GM21526 (cell line): ENCODE data around the gene PARP9.
A peak's percentile ranks its signal among the peaks of the same experiment; 100 is the strongest.

ENCODE experiments used
- ATAC-seq: cut with Tn5 transposase; IDR thresholded peaks from one replicate; pipeline ENCODE4 v1.9.1; 2021; ENCODE audit warnings: moderate library complexity; ENCODE audit not compliant: unreplicated experiment, low FRiP score

Gene PARP9

DNA sequence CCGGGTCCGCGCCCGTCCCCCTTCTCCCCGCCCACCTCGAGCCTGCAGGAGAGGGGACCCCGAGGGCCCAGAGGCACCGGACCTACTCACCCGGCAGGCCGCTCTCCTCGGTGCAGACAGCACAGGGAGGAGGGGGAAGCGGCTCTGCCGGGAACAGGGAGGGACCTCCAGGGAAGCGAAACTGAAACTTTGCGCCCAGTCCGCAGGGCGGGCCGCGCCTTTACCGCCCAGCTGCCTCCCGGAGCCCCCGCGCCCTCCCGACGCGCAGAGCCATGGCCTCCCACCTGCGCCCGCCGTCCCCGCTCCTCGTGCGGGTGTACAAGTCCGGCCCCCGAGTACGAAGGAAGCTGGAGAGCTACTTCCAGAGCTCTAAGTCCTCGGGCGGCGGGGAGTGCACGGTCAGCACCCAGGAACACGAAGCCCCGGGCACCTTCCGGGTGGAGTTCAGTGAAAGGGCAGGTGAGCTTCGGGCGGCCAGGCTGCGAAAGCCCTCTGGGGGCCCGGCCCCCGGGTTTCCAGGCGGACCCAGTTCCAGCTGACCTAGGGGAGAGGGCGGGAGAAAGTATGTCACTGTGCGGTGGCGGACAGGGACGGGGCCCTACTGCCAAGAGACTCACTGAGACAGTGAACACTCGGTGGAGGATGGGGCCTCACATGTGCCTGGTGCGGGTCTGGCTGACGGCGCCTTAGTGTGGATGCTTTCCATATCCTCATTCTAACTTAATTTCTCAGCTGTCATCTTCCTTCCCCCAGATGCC, at the start of gene PARP9, which contains the start of gene DTX3L:
TSS of gene PARP9 (minus strand) at position 146 of the 758 bp plus-strand sequence. CDS start 4,680 bp downstream, outside the sequence.
TSS of gene DTX3L (plus strand) at position 184 of the 758 bp plus-strand sequence. CDS start at position 273, 89 bp downstream.
- peak; percentile 44 for ATAC-seq

DNA sequence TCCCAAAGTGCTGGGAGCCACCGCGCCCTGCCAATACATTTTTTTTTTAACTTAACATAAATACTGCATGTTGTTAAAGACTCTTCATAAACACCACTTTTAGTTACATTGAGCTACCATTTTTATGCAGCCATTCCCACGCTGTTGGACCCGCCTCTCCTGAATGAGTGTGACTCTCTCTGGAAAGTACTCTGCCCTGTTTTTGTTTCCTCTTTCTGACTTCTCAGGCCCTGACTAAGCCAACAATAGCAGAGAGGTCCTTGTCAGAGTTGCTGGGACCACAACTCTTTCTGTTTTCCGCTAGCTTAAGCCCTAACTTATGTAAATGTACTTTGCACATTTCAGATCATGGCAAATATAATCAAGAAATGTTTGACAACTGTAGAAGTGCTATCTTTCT, 48.6 kb upstream of the PARP9 start:
- no peak for ATAC-seq

DNA sequence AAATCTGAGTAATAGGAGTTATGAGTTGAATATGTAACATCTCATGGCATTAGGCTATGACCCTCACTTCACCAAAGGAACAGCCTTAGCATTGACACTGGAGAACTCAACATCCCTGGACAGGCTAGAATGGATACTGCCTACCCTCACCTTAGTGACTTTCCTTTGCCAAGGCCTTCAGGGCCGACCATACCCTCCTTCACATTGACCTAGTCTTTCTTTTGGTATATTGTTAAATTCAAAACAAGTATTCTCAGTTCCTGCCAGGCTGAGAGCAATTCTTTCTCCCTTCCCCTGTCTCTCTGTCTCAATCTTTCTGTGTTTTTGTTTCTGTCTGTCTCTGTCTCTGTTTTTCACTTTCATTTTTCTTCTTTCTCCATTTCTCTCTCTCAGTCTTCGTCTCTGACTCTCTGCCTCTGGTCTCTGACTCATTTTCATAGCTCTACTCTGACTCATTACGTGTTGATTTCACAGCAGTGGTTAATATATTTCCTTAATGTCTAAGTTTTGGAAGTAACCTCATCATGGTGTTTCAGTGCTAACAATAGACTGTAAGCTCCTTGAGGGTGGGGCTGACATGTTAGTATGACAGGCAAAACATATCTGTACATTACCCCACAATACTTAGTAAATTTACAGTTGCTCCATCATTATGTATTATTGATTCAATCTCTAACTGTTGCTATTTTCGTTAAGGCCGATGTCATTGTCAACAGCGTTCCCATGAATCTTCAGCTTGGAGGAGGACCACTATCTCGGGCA, 45.9 kb upstream of the PARP9 start:
- ATAC-seq: peak; percentile 94

DNA sequence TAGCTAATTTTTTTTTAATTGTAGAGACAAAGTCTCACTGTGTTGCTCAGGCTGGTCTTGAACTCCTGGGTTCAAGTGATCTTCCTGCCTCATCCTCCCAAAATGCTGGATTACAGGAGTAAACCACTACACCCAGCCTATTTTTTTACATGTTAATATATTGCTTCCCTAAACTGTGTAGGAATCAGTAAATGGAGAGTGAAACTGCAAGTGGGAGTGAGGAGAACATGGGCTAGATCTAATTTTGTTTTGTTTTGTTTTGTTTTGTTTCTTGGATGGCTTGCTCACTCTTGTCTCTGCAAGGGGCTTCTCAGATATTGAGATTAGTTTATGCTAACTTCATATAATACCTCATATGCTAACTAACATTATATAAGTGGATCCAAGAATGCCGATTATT, 44.8 kb upstream of the PARP9 start:
- ATAC-seq: no peak

DNA sequence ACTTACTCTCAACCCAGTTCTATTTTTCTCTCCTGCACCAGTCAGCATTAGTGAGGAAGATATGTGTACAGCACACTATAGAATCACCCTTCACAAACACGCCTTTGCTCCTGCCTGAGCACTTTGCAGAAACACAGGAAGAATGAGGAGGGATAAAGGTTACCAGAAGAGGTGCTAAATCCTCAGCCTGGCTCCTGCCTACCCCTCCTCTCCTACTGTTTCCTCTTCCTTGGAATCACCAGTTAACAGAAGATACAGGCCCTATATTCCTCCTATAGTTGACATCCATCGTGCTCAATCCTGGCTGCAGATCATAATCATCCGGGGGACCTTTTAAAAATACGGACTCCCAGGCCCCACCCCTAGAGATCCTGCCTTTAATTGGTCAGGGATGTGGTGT, 42.2 kb upstream of the PARP9 start:
- ATAC-seq: no peak

DNA sequence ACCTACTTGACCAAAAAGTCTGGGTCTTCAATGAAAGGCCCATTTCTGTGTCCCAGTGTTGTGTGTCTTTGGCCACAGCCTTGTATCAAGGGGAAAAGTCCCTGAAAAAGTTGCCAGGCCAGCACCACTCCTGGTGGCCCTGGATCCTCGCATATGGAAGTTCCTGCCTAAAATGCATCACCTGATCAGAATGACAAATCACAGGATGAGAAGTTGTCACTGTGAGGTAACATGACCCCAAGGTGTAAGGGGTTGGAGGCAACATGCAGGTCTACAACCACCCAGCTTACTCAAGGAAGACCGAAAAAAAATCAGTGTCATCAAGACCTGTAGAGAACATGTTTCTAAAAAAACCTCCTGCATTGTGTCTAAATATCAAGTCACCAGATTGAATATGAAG, 39.0 kb upstream of the PARP9 start:
- ATAC-seq: no peak

DNA sequence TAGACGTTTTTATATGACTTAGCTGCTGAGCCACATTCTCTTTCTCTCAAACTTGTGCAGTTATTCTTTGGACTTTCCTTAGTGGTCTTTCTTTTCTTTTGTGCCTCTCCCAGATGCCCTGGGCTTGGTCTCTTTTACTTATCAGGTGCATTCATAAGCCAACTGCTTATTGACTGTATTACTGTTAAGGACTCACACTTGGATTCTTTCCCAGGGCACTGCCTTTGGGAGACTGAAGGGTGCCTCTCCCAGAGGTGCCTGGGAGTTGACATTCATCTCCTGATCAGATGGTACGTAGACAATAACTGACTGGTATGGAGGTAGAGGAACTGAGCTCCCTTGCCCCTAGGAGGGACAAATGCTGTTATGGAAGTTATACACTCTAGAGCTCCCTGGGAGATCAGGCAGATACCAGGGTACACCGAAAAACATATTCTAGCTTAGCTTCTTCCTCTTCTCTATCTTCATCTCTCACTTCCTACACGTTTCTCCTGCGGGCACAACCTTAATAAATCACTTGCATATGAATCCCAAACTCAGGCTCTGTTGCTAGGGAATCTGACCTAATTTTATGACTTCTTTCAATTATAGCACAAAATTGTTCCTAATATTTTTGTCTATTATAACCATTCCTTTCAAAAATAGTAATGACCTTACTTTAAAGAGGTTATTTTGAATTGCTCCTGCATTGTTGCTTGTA, 38.1 kb upstream of the PARP9 start:
- ATAC-seq: no peak

DNA sequence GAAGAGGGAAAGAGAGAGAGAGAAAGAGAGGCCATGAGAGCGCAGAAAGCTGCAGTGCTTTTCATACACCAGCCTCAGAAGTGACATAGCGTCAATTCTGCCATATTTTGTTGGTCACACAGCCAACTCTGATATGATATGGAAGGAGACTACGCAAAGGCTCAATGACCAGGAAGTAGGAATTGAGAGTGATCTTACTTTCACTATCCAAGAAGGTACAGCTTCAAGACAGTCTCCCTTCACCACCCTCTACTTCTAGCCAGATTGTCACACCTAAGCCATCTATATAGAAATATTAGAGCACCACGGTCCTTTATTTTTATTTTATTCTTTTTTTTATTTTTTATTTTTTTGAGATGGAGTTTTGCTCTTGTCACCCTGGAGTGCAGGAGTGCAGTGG, 34.5 kb upstream of the PARP9 start:
- no peak for ATAC-seq

DNA sequence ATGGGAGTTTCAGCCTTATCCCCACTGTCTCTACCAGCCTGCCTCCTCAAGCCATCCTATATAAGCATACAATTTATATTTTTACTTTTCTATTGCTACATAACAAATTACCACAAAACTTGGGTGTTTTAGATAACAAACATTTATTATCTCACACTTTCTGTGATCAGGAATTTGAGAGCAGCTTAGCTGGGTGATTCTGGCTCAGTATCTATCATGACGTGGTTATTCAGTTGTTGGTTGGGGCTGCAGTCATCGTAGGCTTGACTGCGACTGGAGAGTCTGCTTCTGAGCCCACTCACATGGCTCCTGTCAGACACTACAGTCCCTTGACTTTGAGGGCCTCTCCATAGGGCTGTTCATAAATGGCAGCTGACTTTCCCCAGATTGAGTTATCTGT, 34.1 kb upstream of the PARP9 start:
- no peak for ATAC-seq

DNA sequence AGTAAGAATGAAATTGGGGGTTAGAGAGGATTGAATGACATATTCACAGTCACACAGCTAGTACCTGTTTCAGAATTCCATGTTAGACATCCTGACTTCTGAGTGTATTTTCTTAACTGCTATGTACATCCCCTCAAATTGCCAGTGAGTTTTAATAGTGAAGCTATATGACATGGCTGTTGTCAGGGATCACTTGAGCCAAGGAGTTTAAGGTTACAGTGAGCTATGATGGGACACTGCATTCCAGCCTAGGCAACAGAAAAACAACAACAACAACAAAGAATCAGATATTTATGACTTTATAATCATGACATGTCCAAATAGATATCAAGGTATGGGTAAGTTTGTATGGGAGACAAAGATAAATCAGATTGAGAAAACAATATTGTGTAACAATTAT, 29.9 kb upstream of the PARP9 start:
- ATAC-seq: no peak

DNA sequence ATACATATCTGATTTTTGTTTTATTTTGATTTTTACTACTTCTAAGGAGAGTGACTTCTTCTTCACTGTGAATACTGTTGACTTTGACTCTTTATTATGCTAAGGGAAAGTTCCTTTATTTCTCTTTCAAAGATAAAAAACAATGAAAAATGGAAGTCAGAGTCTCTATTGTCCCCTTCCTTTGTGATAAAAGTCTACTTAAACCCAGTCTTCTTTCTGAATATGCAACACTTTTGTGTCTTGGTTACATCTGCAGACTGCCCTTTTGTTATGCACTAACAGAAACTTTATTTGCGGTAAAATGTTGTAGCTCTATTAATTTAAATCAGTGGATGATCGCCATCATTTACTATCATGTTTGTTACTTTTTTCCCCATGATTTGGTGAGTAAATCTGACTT, 26.5 kb upstream of the PARP9 start:
- no peak for ATAC-seq

DNA sequence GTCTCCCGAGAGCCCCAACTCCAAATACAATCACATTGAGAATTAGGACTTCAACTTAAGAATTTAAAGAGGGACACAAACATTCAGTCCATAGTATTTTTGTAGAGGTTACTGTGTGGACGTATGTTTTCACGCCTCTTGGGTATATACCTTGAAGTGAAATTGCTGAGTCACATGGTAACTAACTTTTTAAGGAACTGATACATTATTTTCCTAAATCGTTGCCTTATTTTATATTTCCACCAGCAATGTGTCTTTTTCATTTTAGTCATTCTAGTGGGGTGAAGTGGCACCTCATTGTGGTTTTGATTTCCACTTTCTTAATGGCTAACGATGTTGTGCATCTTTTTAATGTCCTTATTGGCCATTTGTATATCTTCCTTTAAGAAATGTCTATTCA, 25.2 kb upstream of the PARP9 start:
- no peak for ATAC-seq

DNA sequence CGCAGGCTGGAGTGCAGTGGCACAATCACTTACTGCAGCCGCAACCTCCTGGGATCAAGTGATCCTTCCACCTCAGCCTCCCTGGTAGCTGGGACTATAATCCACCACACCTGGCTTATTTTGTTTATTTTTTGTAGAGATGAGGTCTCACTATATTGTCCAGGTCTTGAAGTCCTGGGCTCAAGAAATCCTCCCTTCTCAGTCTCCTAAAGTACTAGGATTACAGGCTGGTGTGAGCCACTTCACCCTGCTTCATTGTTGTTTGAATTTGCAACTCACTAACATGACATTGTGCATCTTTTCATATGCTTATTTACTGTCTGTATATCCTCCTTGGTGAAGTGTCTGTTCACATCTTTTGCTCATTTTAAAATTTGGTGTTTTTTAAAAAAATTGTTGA, 23.5 kb upstream of the PARP9 start:
- ATAC-seq: no peak

DNA sequence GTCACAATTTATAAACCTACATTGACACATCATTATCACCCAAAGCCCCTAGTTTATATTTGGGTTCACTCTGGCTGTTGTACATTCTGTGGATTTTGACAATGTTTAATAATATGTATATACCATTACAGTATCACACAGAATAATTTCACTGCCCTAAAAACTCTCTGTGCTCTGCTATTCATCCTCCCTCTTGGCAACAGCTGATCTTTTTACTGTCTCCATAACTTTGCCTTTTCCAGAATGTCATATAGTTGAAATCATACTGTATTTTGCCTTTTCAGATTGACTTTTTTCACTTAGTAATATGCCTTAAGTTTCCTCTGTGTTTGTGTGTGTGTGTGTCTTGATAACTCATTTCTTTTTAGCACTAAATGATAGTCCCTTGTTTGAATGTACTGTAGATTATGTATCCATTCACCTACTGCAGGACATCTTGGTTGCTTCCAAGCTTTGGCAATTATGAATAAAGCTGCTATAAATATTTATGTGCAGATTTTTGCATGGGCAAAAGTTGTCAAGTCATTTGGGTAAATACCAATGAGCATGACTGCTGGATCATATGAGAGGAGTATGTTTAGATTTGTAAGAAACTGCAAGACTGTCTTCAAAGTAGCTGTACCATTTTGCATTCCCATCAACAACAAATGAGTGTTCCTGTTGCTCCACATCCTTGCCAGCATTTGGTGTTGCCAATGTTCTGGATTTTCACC, 22.8 kb upstream of the PARP9 start:
- no peak for ATAC-seq

DNA sequence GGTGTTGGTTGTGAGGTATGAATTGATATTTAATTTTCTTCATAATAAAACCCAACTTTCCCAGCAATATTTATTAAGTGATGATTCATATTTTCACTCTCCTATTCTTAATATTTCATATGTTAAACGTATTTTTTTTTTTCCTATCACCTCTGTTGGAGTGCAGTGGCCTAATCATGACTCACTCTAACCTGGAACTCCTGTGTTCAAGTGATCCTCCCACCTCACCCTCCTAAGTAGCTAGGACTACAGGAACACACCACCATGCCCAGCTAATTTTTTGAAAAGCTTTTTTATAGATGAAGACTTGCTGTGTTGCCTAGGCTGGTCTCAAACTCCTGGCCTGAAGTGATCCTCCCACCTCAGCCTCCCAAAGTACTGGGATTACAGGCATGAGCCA, 22.0 kb upstream of the PARP9 start:
- ATAC-seq: no peak

DNA sequence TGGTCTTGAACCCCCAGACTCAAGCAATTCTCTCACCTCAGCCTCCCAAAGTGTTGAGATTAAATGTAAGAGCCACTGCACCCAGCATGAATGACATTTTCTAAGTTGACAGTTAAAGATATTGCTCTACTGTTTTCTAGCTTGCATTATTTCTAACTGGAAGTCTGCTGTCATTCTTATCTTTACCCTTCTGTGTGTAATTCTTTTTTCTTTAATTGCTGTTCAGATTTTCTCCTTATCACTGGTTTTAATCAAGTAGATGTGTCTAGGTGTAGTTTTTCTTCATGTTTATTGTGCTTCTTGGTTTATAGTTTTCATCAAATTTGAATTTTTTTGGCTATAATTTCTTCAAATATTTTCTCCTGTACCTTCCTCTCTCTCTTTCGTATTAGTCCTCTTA, 18.3 kb upstream of the PARP9 start:
- ATAC-seq: no peak

DNA sequence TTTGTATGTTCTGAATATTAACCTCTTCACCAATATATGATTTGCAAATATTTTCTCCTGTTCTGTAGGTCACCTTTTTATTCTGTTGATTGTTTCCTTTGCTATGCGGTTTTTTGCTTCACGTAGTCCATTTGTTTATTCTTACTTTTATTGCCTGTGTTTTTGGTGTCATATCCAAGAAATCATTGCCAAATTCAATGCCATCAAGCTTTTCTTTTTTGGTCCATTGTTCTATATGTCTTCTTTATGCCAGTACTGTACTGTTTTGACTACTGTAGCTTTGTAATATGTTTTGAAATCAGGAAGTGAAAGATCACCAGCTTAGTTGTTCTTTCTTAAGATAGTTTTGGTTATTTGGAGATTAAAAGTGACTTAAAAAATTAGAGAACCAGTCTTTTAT, 17.5 kb upstream of the PARP9 start:
- no peak for ATAC-seq

DNA sequence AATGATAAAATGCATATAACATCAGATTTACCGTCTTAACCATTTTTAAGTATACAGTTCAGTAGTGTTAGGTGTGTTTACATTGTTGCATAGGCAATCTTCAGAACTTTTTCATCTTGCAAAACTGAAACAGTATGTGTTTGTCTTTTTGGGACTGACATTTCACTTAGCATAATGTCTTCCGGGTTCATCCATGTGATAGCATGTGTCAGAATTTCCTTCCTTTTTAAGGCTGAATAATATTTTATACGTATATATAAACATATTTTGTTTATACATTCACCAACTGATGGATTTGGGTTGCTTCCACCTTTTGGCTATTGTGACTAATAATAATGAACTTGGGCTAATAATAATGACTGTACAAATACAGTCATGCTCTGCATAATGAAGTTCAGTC, 16.4 kb upstream of the PARP9 start:
- ATAC-seq: no peak

DNA sequence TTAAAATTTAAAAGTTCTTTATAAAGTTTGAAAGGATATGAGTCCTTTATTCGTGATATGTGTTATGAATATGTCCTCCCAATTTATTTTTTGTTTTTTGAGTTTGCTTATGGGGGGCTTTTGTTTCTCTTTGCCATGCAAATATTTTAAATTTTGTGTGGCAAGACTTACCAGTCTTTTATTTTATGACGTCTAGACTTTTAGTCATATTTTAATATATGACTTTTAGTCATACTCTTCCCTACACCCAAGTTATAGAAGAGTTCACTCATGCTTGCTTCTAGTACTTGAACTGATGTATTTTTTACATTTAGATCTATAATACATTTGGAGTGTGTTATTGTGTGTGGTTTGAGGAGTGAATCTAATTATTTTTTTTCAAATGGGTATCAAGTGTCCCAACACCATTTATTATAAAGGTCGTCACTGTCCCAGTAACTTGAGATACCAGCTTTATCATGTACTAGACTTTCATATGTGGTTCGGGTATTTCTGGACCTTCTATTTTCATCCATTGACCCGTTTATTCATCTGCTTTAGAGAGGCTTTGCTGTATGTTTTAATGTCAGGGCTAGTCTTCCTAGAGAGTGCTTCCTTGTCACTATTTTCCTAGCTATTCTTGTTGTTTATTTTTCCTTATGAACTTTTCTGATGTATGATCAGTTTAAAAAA, 14.1 kb upstream of the PARP9 start:
- ATAC-seq: no peak

DNA sequence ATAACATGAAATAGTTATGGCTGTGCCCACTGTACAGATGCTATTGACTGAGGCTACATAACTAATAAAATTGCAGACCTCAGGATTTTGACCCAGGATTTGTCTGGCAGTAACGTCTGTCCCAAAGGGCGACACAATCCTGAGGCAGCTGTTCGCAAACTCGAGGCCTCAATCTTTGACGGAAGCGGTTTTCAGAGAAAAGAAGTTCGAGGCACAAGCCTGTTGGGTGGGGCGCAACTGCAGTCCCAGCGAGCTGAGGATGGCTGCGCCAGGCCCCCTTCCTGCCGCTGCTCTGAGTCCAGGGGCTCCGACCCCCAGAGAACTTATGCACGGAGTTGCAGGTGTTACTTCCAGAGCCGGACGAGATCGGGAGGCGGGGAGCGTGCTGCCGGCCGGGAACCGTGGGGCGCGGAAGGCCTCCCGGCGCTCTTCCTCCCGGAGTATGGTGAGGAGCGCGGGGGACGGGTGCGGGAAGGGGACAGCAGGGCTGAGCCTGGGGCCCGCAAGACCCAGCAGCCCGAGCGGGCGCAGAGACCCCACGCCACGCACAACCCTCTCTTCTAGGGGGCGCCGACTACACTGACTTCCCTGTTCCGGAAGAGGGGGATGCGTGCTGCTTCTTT, 13.4 kb upstream of the PARP9 start, which contains the start of gene PARP15:
TSS of gene PARP15 (plus strand) at position 242 of the 623 bp plus-strand sequence. CDS start at position 260, 18 bp downstream.
- no peak for ATAC-seq
